Stimulated activated CD4-positive, alpha-beta T cell treated with anti-CD3 and anti-CD28 coated beads, TNF-alpha, amount 100 ng/mL, for 4 hours (primary cell): ENCODE measurements around the gene KLHL15.
"Not testable (repeated sequence)": the region's sequence is repeated elsewhere in the genome, so short reads cannot be mapped to it uniquely, and the experiment has no call there.

Experiments used
- DNase-seq, 3 experiments: peaks; one replicate each; pipeline ENCODE4 v3.0.0-alpha.2; 2020; ENCODE audit warnings: low read depth in 3 of 3

The KLHL15 gene

DNA sequence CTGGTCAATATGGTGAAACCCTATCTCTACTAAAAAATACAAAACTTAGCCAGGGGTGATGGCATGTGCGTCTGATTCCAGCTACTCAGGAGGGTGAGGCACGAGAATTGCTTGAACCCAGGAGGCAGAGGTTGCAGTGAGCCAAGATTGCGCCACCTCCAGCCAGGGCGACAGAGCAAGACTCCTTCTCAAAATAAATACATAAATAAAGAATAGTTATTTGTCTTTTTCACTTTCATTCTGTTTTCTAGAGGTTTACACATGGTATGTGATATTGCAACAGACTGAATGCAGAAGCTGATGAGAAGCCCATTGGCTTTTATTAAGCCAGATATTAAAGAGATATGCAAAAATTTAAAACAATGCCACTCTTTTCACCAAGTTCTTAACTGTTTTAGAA lies 8.2 kb downstream of the KLHL15 start:
- no peak for DNase-seq

DNA sequence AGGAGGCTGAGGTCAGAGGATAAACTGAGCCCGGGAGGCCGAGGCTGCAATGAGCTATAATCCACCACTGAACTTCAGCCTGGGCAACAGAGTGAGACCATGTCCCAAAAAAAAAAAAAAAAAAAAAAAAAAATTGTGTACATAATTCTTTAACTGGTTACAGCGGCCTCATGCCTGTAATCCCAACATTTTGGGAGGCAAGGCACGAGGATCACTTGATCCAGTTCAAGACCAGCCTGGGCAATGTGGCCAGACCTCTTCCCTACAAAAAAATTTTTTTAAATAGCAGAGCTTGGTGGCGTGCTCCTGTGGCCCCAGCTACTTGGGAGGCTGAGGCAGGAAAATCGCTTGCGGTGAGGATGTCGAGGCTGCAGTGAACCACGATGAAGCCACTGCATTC lies 9.3 kb downstream of the KLHL15 start:
- no peak for DNase-seq

DNA sequence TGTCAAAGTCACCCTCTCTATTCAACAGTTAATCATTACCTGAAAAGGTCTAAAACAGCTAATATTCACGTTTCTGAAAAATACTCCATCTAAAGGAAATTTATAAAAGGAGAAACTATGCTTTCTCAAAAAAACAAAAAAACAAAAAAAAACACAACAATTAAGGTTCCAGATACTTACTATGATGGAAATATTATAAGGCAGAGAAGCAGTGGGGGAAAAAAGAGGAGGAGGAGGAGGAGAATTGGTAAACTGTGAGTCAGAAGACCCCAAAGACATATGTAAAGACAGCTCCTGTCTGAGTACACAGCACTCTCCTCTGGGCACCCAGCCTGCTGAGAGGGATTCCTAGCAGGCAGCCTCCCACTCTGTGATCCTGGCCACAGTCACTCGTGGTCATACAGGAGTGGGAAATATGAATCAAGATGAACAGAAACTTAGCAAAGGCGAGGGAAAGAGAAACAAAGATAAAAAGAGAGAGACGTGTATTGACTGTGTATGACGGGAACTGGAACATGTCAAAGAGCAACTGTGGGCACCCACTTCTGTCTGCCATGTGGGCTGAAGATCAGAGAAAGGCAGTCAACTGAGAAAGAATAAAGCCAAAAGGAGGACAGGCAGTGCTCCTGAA lies 12.5 kb downstream of the KLHL15 start:
- DNase-seq: peak in 2 of 3 experiments; percentile 2 to 21

DNA sequence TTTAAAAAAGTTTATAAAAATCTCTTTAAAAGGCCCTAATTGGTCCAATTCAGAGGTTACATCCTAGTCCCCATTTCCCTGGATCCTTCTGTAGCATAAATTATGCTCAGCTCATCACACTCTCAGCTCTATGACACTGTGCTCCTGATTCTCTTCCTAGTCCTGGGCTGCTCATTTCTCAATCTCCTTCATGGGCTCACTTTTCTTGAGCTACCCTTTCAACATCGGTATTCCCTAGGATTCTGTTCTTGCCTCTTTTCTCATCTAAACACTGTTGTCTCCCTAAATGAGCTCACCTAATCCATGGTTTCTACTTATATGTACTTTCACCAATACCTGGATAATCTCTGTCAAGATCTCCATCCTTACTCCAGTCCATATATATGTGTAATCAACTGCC lies 14.7 kb downstream of the KLHL15 start:
- no peak for DNase-seq

DNA sequence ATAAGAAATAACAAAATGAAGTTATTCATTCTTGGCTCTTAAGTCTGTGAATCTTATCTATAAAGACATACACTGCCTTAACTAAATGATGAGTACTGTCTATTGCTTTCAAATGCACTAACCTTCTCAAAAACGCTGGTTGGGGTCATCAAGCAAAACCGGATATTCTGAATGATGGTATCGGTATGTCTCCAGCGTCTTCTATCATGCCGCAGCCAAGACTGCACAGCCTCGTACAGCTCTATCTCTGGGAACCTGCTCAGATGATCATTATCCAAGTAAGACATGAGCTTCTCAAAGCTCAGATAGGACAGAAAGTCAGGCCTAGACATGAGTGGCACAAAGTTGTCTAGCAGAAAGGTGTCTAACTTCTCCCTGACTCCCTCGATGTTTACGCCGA lies 21.1 kb downstream of the KLHL15 start:
- DNase-seq: no peak

DNA sequence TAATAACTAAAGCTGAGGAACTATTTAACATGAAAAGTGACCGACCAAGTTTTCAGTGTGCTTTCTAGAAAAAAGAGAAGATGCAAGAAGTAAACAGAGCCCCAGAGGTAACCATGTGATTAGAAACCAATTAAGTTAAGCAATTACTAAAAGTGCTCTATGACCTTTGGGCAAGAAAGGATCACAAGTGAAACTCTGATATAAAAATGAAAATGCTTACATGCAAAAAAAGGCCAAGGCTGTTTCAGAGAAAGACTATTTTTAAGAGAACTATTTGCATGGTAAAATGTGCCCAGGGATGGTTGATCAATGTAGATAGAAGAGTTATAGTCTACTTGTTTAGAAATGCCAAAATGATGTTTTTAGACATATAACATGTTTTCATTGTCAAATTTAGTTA lies 22.0 kb downstream of the KLHL15 start:
- no peak for DNase-seq

DNA sequence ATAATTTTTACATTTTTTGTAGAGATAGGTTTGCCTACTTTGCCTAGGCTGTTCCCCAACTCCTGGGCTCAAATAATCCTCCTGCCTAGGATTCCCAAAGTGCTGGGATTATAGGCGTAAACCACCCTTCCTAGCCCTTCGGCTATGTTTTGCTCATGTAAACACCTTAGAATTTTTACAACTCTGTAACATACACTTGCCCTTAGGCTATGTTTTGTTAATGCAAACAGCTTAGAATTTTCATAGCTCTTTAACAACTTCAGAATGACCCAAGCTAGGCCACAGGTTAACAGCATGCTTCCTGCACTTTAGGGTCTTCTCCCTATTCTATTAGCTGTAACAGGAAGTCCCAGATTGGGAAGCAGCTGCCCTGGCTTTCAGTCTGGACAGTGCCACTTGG lies 24.2 kb downstream of the KLHL15 start:
- DNase-seq: no peak

DNA sequence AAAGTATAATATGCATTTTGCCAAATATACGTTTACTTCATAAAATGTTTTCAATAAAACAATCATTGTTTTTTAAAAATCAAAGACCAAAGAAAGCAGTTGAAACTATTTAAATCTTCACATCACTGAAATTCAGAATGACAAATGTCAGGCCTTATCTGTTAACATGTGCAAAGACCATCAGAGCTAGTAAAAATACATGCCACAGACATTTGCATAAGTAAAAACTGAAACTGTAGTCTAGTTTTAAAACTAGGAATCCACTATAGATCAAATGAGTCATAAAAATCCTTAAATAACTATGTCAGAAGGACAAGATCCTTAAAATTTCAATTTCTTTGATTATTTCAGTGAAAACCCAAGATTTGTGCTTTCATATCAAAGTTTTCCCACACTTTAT lies 24.8 kb downstream of the KLHL15 start:
- no peak for DNase-seq

DNA sequence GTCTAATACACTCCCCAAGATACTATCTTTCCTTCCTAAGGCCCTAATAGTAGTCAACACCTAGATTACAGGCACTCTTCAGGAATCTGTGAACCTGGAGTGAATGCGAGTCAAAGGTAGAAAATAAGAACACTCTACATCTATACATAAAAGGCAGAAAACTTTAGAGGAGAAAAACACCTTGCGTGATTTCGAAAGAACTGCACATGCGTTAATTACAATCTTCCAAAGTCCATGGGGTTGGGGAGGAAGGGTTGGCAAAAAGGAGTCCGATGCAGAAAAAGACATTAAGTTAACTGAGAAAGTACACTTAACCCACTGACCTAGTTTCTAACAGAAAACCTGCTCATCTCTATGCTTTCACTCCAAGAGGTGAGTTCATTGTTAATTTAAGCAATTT lies 27.3 kb downstream of the KLHL15 start:
- no peak for DNase-seq

DNA sequence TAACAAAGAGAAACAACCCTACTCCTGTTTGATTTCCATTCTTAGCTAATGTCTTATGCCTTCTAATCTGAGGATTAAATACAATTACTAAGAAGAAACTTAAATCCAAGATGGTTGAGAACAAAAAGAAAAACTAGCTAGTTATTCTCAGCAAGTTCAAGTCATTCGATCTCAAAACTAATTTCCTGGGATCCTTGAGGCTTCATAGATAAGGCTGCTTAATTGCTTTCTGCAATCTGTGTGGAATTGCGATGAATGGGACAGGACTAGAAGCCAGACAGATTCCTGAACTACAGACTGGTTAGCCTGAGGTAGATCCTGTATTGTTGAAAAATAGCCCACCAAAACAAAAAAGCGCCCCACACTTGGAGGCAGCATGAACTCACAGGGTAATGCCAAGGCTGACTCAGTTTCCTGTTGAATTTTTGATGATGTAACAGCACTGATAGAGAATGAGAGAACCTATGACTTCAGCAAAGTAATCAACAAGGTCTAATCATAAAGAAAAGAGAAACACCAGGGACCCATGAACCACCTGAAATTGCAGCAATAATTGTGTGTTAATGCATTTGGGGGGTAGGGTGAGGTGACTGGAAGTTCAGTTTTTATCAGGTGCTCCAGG lies 33.9 kb downstream of the KLHL15 start:
- no peak for DNase-seq

DNA sequence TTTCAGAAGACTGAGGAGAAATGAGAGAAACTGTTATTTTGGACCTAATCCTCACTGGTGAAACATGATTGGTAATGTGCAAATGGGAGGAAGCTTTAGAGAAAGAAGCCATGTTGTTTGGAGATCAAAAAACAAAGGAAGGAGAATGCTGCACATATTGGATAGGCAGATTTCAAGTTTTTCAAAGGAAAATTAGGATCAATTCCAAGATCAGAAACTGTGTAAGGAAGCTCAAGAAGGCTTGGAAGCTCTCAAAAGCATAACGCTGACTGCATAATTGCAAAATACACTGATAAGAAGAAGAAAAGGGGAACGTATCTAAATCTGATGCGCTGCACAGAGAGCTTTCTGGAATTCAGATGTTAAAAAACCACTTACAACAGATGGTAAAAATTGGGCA lies 34.6 kb downstream of the KLHL15 start:
- DNase-seq: no peak

DNA sequence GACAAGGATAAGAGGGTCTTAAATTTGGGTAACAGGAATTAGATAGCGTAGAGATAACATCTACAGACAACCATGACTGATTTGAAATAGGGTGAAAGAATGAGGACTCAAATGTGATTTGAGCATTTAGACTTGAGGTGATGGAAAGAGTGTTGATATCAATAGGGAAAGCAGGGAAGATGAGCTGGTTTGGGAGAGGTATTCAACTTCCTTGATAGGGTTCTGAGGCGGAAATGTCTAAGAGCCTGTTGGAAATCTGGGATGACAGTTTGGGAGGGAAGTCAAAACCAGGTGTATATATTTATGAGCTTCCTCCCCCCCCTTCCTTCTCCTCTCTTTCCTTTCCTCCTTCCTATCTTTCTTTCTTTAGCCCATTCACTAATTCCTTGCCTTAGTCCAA lies 36.5 kb downstream of the KLHL15 start:
- DNase-seq: no peak

DNA sequence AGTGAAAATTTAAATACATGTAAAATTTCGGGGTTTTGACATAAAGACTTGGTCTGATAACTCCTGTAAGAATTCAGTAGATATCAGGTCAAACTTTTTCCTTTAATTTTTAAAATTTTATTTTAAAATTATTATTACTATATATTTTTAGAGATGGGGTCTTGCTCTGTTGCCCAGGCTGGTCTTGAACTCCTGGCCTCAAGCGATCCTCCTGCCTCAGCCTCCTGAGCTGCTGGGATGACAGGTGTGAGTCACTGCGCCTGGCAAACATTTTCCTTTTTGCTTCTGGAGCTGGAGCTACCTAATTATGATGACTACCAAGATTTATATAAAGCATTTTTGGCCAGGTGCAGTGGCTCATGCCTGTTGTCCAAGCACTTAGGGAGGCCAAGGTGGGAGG lies 37.3 kb downstream of the KLHL15 start:
- DNase-seq: no peak

DNA sequence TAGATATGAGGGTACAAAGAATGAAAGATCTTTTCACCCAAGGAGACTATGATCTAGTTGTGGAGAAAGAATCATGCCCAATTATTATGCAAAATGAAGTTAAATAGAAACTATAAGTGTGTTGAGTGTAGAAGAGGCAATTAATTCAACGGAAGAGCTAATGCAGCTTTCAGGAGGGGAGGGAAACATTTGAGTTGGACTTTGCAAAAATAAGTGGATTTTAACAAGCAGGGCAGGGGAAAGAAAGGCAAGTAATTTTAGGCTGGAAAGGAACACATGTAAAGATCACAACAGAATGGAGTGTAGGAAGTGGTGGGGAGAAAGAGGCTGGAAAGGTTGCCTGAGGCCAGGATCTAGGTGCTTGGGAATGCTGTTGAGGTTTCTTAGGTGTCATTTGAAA lies 44.1 kb downstream of the KLHL15 start:
- DNase-seq: no peak

DNA sequence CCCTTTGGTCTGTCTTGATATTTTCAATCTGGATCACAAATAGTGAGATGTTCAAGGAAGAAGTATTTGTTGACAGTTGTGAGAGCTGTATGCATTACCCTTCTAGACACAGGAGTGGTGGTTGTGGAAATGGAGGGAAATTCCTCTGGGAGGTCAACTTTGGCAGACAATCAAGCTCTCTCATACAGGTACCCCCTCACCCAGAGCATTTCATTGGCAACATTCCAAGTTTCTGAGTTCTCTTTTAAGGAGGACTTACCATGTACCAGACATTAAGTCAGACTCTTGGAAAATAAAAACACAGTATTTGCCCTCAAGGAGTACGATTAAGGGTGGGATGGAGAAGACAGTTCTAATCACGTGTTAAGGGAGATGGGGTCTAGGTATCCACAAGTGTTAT lies 45.3 kb downstream of the KLHL15 start:
- no peak for DNase-seq

DNA sequence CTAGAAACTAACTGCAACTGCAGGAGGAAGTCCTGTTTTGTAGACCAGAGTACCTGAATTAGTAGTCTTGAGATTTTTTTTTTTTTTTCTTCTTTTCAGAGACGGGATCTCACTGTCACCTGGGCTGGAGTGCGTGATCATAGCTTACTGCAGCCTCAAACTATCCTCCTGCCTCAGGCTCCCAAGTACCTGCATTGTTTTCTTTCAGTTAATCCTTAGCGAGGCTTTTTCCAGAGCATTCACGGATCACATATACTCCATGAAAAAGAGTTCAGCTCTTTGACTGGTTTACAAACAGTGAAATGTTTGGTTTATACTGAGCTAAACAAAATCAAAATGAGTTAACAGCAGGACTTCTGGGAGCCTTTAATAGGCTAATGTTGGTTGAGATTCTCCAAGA lies 45.8 kb downstream of the KLHL15 start:
- no peak for DNase-seq

DNA sequence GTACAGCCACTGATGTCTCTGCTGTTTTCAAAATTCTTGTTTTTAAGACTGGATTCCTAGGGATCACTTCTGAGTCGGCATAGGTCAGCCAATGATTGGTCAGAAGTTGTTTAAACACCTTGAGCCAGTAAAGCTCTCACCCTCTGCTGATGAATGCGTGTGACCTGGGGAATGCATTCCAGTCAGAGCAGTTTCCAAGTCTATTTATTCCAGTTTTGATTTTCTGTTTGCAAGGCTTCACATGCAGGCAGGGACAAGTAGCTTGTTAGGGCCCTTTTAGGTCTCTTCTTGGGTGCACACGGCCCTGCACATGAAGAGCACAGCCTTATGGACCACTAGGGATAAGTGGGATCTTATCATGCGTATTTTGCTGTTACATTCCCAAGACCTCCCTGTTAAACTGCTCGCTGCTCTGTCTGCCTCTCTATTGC lies 47.0 kb downstream of the KLHL15 start:
- DNase-seq: no peak

DNA sequence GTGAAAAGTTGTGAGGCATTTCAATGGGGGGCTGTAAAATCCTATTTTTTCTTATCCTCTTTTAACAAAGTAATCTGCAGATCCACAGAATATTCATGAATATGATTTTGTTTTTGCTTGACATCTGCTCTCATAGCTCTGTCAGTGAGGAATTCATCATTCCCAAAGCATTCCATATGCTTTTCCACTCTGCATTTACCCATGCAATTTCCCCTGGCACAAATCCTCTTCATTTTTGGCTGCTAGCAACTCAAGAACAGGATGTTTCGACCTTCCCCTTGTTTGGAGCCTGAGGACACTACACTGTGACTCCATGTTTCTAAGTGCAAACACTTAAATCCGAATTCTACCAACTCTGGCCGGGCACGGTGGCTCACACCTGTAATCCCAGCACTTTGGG lies 48.5 kb downstream of the KLHL15 start:
- no peak for DNase-seq

DNA sequence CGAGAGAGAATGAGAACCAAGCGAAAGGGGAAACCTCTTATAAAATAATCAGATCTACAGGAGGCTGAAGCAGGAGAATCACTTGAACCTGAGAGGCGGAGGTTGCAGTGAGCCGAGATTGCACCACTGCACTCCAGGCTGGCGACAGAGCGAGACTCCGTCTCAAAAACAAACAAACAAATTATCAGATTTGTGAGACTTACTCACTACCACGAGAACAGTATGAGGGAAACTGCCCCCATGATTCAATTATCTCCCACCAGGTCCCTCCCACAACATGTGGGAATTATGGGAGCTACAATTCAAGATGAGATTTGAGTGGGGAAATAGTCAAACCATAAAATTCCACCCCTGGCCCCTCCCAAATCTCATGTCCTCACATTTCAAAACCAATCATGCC lies 61.4 kb downstream of the KLHL15 start:
- not testable (repeated sequence) for DNase-seq

DNA sequence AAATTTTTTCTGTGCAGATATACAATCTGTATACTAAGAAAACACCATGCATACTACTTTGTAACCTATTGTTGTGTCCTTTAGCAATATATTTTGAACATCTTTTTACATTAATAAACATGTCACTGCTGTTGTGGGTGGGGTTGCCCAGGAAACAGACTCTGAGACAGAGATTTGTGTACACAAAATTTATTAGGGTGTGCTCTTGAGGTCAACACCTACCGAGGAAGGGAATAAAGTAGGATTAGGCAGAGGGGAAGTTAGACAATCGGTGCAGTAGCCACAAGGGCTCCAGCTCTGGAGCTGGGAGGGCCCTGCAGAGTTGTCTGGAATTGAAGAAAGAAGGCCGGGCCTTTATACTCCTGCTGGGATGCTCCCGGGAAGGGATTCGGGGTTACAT lies 62.8 kb downstream of the KLHL15 start:
- no peak for DNase-seq

DNA sequence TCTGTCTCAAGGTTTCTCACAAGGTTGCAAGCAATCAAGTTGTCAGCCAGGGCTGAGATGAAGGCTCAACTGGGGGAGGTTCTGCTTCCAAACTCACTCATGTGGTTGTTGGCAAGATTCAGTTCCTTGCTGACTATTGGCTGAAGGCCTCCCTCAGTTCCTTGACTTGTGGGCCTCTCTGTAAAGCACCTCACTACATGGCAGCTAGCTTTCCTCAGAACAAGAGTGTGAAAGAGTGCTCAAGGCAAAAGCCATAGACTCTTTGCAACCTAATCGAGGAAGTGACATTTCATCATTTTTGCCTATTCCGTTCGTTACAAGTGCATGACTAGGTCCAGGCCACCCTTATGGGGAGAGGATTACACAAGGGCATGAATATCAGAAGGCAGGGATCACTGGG lies 67.2 kb downstream of the KLHL15 start:
- no peak for DNase-seq

DNA sequence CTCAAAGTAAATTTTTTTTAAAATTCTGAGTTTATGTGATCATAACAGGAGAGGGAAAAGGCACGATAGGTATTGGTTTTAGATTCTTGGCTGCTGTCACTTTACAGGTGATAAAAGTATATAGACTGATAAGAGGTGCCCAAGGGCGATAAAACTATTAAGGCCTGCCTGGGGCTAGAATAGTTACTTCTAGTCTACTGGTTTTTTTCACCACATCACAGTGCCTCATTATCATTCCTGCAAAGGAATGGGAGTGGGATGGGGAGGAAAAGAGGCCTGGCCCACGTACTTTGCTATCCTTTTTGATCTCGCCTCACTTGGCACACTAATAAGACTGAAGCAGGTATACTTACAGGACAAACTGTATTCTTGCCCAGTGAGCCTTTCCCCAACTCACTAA lies 72.6 kb downstream of the KLHL15 start:
- DNase-seq: no peak

DNA sequence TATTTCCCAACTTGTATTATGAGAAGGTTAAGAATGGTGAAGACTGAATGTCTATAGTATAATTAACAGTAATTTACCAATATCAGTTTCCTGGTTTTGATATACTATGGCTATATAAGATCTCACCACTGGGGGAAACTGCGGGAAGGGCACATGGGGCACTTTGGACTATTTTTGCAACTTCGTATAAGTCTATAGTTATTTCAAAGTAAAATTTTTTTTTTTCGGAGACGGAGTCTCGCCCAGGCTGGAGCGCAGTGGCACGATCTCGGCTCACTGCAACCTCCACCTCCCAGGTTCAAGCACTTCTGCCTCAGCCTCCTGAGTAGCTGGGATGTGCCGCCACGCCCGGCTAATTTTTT lies 73.1 kb downstream of the KLHL15 start:
- DNase-seq: no peak
